GM23338 (cell line): ENCODE results near the gene ALDH1L2. TPM values are rescaled to one million over a fixed set of nuclear protein-coding genes. Genes with fewer than 3 reads are reported as not detected.

ENCODE experiments used
- EZH2phosphoT487 ChIP-seq: fragments of 200-600 bp; sonication (generic); IDR thresholded peaks from one replicate; pipeline ENCODE4 v1.8.1; 2018; ENCODE audit warnings: antibody characterized with exemption; ENCODE audit not compliant: unreplicated experiment
- NANOG ChIP-seq: IDR thresholded peaks from 2 replicates; pipeline ENCODE4 v1.6.1; 2016; ENCODE audit warnings: antibody characterized with exemption, borderline replicate concordance
- POLR2AphosphoS5 ChIP-seq: IDR thresholded peaks from 2 replicates; pipeline ENCODE4 v1.6.1; 2016; ENCODE audit warnings: antibody characterized with exemption, low read depth
- REST ChIP-seq: IDR thresholded peaks from one replicate; pipeline ENCODE4 v1.6.1; 2018; ENCODE audit warnings: antibody characterized with exemption; ENCODE audit not compliant: unreplicated experiment
- STAT1 ChIP-seq: IDR thresholded peaks from one replicate; pipeline ENCODE4 v1.6.1; 2016; ENCODE audit warnings: antibody characterized with exemption; ENCODE audit not compliant: unreplicated experiment
- ZNF114 ChIP-seq: fragments of 250-450 bp; sonication (Bioruptor Pico); IDR thresholded peaks from 2 replicates; pipeline ENCODE4 v1.5.0; 2020; ENCODE audit warnings: mild to moderate bottlenecking, moderate library complexity
- ZNF462 ChIP-seq: fragments of 250-450 bp; sonication (Bioruptor Pico); IDR thresholded peaks from 2 replicates; pipeline ENCODE4 v1.5.0; 2020; ENCODE audit warnings: mild to moderate bottlenecking, moderate library complexity
- polyA plus RNA-seq: library from polyadenylated mRNA; unstranded; fragments of >200 nt; fragmentation: Nextera tagmentation; extraction: Ambion mirVana; gene quantifications from 2 replicates; pipeline ENCODE4 v1.2.1, GENCODE V29; 2016
- total RNA-seq: library from RNA; depleted of rRNA; stranded (reverse); fragments of >200 nt; shearing (Covaris generic); gene quantifications from 2 replicates; pipeline ENCODE4 v1.2.3, GENCODE V29; 2014

The ALDH1L2 gene
- total and polyA plus RNA-seq, 2 experiments from 2014 or later, result 5.8 to 9.1 TPM

- TF ChIP-seq ZNF462 (CRISPR knock-in tag), result no peak
- no peak for TF ChIP-seq STAT1
- no peak for TF ChIP-seq ZNF114 (CRISPR knock-in tag)
- TF ChIP-seq POLR2AphosphoS5, result no peak
- no peak for TF ChIP-seq NANOG
- TF ChIP-seq EZH2phosphoT487, result no peak
- no peak for TF ChIP-seq REST
Observed at GRCh38 chr12:104991565-104992128, 92.6 kb downstream of the ALDH1L2 start (continued).
